GM06990 (cell line): ENCODE results near the gene BCL6.

Experiments used
- DNase-seq: peaks from one replicate; pipeline ENCODE4 v3.0.0-alpha.2; 2011; ENCODE audit not compliant: insufficient read length; ENCODE audit errors: extremely low read depth
- H3K27me3 ChIP-seq: replicated peaks from 2 replicates; pipeline ENCODE4 v1.6.0; 2011; ENCODE audit warnings: low read length; ENCODE audit not compliant: control insufficient read depth, insufficient read depth
- H3K36me3 ChIP-seq: 2 replicates; pipeline ENCODE4 v1.5.1; 2011; ENCODE audit warnings: low read length; ENCODE audit not compliant: control insufficient read depth, insufficient read depth
- H3K4me3 ChIP-seq: replicated peaks from 2 replicates; pipeline ENCODE4 v1.5.1; 2011; ENCODE audit warnings: low read depth, mild to moderate bottlenecking, control low read depth, low read length
- TF ChIP-seq, protein P1 (sequence below): IDR thresholded peaks from 2 replicates; pipeline ENCODE4 v1.5.1; 2011; ENCODE audit warnings: low read length, control low read depth, mild to moderate bottlenecking, inconsistent platforms; ENCODE audit not compliant: insufficient read depth, poor library complexity, severe bottlenecking

Gene BCL6

DNA sequence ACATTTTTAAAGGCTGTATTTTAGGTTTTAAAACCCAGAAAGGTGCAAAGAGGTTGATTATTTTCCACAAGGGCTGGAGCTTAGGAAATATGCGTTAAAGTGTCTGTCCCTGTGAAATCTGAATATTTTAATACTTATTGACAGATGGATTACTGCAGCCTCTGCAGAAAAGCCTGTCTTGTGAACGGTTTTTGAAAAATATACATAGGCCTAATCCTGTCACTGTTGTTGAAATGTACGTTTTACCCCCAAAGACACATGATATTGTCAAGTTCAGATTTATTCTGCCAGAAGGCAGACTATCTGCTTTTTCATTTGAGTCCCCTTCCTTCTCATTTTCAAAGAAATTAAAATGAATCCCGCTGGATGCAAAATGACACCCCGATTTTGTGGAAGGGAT lies 2.2 kb upstream of the BCL6 start:
- no peaks in the 10 kb centered on the region; the same call in 1 of the 2 replicates for H3K27me3 ChIP-seq
- TF ChIP-seq, protein P1, sequence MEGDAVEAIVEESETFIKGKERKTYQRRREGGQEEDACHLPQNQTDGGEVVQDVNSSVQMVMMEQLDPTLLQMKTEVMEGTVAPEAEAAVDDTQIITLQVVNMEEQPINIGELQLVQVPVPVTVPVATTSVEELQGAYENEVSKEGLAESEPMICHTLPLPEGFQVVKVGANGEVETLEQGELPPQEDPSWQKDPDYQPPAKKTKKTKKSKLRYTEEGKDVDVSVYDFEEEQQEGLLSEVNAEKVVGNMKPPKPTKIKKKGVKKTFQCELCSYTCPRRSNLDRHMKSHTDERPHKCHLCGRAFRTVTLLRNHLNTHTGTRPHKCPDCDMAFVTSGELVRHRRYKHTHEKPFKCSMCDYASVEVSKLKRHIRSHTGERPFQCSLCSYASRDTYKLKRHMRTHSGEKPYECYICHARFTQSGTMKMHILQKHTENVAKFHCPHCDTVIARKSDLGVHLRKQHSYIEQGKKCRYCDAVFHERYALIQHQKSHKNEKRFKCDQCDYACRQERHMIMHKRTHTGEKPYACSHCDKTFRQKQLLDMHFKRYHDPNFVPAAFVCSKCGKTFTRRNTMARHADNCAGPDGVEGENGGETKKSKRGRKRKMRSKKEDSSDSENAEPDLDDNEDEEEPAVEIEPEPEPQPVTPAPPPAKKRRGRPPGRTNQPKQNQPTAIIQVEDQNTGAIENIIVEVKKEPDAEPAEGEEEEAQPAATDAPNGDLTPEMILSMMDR = no peak
- no peak for DNase-seq
- no peak overlapping the region for H3K4me3 ChIP-seq
- no peaks in the 10 kb centered on the region for H3K36me3 ChIP-seq

DNA sequence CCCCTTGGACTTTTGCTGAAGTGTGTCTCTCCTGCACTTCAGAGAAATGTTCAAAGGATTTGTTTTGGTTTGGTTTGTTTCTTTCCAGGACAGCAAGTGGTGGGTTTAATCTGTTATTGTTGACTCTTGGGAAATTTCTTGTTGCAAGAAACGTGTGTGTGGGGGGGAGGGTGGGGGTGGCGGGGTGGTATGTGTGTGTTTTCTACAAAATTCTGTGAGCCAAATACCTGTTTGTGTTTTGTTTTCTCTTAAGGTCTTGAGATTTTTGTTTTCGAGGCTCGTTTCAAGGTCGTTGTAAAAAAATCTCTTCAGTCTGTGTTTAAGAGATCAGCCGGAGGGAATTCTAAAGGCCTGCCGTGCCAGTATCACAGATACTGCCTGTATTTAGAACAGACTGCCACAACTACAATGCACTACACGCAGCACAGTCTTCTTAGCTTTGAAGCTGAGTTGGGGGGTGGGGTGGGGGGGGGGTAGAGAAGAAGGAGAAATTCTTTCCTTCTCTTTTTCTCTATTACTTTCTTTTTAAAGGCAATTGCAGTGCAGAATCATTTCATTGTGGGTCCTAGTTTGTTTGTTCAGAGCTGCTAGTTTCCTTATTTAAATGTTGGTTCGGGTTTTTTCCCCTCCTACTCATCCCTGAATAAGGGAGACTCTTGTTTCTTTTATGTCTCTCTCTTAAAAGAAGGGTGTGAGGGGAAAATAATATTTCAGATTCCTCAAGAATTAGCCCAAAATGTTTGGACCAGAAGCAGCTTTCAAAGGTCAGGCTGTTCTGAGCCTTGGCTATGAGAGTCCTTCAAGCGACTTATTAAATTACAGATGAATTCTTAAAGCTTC lies 1.4 kb upstream of the BCL6 start:
- no peaks in the 10 kb centered on the region for H3K36me3 ChIP-seq
- no peak for DNase-seq
- H3K4me3 ChIP-seq = no peak overlapping the region
- no peaks in the 10 kb centered on the region; the same call in 1 of the 2 replicates for H3K27me3 ChIP-seq
- TF ChIP-seq, protein P1 = no peak

DNA sequence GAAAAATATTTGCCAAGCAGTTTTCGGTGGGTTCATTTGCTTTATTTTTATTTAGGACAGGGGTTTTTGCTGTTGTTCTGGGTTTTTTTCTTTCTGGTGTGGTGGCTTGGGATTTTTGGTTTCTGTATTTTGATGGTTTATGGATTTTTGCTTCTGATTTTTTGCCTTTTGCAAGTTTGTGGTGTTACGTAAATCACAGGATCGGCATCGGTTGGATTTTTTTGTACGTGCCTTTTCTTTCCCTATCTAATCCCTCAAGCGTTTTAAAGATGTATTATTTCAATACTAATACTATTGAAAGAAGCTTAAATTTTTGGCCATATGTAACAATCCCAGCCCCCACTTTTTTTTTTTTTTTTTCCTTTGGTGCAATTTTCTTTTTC lies 782 bp upstream of the BCL6 start:
- Histone ChIP-seq H3K27me3 (no peaks in the 10 kb centered on the region; the same call in 1 of the 2 replicates), H3K36me3 (no peaks in the 10 kb centered on the region), H3K4me3 (no peak overlapping the region; the same call in 1 of the 2 replicates)
- TF ChIP-seq, protein P1 = no peak
- DNase-seq = no peak

DNA sequence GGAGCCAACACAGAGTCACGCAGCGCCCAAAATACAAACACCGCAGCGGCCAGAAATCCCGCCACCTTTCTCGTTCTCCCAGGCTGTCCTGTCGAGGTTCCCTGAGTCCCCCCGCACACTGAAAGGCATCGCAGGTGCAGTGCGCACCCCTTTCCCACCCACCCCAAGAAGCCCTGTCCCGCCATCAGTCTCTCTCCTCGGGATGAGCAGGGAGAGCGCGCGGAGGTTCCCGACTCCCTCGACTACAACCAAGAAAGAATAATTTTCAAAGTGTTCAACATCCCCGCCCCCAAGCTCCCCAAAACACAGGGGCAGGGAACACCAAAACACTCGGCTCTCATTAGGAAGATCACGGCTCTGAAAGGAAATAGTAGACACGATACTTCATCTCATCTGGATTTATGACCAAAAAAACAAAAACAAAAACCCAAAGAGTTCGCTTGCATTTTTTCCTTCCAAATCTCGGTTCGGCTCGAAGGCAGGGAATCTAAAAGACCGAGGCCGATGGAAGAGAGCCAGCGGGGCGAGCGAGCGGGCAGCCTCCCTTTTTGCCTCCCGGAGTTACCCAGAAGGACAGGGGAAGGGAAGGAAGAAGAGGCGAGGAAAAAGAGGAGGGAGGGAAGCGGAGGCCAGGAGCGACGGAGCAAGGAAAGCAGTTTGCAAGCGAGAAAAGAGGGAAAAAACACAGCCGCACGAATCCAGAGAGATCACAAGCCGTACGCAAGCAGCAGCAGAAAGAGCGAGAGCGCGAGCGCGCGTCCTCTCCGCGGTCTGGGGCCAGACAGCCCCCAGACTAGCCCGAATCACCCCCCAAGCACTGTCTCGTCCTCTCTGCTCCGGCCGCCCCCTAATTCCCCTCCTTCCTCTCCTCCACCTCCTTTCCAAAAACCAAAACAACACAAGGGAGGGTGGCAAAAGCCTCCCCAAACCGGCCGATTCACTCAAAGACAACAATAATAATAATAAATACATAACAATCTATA lies 808 bp downstream of the BCL6 start:
- no peaks in the 10 kb centered on the region for H3K36me3 ChIP-seq
- DNase-seq = no peak
- H3K27me3 ChIP-seq = no peaks in the 10 kb centered on the region; the same call in 1 of the 2 replicates
- H3K4me3 ChIP-seq = peak overlapping the region; percentile 59
- TF ChIP-seq, protein P1 = no peak

DNA sequence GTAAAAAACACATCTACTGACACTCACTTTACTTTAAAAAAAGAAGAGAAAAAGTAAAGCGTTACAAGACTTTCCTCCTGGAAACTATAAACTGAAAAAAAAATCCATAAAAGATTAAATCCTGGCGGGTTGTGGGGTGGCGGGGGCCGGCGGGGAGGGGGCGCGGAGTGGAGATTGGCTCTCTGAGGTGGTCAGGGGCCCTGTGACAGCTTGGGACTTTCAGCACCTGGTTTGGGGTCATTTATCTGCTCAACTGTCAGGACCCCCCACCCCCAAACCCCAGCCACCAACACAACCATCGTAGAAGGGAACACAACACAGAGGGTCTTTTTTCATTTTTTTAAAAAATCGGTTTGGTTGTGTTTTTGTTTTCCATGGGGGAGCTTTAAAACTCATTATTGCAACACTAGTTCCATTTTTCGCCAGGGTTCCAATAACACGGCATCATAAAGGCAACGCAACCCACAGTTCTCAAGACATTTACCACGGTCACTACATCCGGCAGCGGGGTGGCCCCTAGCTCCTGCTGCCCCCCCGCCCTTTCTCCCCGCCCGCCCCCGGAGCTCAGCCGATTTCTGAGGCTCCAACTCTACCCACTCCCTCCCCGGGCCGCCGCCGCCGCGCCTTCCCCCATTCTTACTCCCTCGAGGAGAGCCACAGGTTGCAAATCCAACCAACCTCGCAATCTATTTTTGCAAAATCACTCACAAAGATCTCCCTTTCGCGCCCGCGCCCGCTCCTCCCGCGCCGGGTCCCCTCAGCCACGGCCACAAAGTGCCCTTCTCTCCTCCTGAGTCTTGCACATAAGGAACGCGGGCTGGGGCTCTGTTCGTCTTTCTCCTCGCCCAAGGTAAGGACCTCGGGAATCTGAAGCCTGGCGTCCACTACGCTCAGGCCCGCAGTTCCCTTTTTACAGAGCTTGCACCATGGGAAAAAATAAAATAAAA lies 1.8 kb downstream of the BCL6 start:
- Histone ChIP-seq H3K27me3 (no peaks in the 10 kb centered on the region; the same call in 1 of the 2 replicates), H3K4me3 (peak overlapping the region; percentile 59), H3K36me3 (no peaks in the 10 kb centered on the region)
- TF ChIP-seq, protein P1 = no peak
- no peak for DNase-seq
